HG03135 (cell line): ENCODE data around the gene UTF1.
"Not testable (repeated sequence)": the region's sequence is repeated elsewhere in the genome, so short reads cannot be mapped to it uniquely, and the experiment has no call there.

Experiments used
- ATAC-seq: cut with Tn5 transposase; IDR thresholded peaks from one replicate; pipeline ENCODE4 v1.9.1; 2021; ENCODE audit warnings: mild to moderate bottlenecking, moderate library complexity; ENCODE audit not compliant: unreplicated experiment

The UTF1 gene

DNA sequence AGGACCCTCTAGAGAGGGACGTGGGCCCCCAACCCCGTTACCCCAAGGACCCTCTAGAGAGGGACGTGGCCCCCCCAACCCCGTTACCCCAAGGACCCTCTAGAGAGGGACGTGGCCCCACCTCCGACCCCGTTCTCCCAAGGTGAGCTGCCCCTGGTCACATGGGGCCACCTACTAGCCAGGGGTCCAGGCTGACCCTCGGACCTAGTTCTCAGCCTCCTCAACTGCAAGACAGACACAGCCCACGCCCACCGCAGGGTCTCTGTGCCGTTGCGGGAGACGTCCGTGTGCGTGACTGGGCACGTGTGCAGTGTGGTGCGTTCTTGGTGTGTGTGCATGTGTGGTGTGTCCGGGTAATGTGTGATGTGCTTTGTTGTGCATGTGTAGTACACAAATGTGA lies 21.6 kb upstream of the UTF1 start:
- no peak for ATAC-seq

DNA sequence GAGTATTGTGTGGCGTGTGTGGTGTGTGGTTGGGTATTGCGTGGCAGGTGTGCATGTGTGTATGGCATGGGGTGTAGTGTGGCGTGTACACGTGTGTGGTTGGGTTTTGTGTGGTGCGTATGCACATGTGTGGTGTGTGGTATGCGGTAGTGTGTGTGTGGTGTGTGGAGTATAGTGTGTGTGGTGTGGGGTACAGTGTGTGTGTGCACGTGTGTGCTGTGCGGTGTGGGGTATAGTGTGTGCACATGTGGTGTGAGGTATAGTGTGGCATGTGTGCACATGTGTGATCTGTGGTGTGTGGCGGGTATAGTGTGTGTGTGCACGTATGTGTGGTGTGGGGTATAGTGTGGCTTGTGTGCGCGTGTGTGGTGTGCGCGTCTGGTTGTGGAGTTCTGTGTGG lies 20.9 kb upstream of the UTF1 start:
- ATAC-seq, result no peak

DNA sequence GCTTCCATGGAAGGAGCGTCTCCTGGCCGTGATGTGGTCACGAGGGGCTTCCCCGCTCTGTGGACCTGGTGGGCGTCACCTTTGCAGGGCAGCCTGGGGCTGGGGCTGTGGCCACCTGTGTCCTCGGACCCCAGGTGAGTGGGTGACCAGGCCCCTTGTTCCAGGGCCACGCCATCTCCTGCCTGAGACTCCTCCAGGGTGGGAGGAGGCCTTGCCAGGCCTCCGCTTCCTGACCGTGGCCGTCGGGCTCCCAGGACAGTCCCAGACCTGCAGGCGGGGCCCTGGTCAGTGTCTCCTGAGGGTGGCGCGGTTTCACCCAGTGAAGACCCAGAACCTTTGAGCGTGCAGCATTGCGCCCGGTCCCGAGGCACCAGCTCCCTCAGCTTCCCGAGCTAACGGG lies 20.4 kb upstream of the UTF1 start:
- ATAC-seq, result no peak

DNA sequence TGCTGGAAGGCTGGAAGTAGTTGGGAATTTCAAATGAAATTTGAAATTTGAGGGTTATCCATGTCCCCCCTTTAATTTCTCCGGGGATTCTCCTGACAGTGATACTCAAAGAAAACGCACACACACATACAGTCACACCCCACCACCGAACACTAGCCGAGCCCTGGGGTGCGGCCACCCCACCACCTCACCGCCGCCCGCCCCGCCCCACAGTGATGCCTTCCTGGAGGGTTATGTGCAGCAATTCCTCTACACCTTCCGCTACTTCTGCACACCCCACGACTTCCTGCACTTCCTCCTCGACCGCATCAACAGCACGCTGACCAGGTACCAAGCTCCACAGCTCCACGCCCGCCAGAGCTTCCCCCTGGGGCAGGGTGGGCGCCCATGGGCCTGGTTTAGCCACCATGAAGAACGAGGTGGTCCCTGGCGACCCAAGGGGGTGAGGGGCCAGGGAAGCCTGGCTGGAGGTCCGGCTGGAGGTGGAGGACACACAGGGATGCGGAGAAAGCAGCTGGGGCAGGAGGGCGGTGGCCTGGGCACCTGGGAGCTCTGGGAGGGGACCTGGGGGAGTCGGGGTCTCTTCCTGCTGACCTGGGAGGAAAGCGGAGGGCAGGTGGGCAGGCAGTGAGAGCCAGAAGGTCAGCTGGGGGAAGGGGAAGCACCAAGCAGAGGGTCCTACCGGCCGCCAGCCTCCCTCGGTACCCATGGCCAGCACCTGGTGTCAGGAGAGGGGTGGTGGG lies 19.4 kb upstream of the UTF1 start:
- no peak for ATAC-seq

DNA sequence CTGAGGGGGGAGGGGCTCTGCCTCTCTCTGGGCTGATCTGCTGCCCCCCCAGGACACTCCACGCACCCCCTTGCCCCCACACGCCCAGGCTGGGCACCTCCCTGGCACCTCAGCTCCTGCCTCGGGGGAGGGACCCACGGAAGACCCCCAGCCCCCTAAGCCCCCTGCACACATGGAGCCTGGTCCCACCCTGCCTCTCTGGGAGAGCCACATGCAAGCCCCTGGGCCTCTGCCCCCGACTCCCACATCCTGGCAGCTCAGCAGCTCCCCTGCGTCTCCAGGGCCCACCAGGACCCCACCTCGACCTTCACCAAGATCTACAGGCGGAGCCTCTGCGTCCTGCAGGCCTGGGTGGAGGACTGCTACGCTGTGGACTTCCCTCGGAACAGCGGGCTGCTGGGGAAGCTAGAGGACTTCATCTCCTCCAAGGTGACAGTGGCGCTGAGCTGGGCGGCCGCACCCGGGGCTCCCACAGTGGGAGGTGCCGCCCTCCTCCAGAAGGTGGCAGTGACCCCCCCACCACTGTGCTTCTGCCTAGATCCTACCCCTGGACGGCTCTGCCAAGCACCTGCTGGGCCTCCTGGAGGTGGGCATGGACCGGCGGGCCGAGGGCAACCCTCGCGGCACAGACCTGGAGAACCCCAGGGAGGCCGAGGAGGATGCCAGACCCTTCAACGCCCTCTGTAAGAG lies 18.7 kb upstream of the UTF1 start:
- no peak for ATAC-seq

DNA sequence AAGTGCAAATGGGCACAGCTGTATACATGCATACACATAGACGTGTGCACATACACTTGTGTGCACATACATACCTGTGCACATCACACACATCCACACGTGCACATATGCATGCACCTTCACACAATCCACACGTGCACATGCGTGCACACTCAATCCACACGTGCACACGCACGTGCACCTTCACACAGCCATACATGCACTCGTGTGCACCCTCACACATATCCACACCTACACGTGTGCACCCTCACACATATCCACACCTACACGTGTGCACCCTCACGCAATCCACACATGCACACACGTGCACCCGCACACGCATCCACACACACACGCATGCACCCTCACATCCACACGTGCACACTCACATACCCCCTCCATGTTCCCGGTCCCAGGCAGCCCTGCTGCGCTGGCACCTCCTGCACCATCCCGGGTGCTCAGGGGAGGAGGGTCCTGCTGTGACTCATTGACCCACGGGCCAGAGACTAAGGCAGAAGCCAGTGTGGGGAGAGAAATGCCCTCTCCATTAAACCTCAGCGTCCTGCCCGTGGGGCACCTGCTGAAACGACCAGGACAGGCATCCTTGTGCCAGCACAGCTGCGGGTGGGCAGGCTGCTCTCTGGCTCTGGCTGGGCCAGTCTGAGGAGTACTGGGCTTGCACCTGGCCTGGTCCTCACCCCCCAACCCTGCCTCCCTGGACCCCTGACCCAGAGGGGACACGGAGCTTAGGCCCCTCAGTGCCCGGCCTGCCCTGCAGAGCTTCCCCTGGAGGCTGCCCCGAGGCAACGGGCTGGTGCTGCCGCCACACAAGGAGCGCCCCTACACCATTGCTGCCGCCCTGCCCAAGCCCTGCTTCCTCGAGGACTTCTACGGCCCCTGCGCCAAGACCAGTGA lies 17.8 kb upstream of the UTF1 start:
- ATAC-seq, result no peak

DNA sequence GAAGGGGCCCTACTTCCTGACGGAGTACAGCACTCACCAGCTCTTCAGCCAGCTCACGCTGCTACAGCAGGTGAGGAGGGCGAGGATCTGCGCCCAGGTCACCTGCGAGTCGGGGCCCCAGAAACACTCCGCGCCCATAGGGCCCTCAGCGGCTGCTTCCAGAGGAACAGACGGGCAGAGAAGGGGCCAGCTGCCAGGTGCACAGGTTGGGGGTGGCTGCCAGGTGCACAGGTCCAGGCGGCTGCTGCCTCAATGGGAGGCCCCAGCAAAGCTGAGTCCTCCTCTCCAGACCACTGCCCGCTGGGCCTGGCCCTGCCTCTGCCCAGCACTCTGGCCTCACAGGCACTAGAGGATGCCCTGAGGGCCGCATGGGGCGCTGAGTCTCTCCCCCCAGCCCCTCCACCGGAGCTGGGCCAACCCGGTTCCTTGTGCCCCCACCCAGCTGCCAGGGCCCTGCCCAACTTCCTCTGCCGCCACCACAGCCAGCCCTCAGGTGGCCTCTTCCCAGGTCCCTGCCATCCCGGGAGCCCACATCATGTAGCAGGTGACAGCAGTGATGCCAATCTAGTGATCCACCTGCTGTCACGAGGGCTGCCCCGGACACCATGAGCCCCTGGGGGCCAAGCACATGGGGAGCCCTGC lies 17.0 kb upstream of the UTF1 start:
- no peak for ATAC-seq

DNA sequence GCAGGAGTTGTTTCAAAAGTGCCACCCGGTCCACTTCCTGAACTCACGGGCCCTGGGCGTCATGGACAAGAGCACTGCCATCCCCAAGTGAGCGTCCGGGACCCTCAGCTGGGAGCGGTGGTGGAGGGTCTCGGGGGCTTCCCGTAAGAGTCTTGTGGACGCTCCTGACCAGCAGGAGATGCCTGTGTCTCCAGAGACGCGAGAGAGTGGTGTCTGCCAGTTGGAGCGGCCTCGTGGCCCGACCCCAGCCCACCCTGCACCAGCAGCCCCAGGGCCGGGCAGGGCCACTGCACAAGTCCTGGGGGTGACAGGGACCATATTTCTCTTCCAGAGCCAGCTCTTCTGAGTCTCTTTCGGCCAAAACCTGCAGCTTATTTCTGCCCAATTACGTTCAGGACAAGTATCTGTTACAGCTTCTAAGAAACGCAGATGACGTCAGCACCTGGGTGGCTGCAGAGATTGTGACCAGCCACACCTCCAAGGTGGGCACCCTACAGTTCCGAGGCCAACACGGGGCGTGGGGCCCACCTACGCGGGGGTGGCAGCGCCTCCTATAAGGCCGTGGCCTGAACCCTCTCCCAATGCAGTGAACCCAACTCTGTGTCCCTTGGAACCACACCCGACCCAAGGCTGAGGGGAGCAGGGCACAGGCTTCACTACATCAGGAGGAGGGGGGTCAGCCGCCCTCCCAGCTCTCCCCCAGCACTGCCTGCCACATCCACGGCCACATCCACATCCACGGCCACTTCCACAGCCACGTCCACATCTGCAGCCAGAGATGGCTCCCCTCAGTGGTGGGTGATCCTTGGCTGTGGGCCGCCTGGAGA lies 16.2 kb upstream of the UTF1 start:
- ATAC-seq, result no peak

DNA sequence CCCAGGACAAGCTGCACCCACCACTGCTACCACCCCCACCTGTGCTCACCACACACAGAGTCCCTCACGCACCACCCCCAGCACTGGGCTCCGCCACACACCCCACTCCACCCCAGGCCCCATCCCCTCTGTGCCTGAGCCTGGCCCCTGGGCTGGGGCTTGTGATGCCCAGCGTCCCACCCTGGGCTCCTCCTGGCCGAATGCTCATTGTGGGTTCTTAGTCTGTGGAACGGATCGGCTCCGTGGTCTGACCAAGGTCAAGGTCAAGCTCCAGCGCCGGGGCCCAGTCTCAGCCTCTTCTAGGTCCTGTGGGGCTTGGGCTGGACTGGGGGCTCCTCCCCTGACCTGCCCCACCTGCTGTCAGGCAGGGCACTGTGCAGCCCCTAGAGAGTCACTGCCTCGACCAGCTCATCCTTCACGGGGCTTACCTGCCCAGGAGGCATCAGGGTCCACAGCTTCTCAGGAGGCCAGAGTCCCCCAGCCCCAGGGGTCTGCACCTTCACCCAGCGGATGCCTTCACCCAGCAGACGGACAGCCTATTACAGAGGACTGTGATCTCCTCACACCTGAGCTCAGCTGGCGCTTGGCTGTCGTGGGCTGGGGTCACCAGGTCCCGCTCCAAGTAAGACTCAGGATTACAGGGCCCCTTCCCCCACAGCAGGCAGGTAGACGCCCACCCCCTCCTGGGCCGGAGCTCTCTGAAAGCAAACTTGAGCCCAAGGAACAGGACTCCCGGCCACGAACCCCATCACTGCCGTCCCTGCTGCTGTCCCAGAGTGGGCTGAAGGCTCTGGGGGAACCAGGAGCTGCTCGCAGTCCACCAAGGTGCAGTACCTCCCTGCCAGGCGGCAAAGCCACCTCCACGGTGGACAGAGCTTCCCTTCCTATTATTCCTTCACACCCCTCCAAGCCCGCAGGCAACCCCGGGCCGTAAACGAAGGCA lies 15.3 kb upstream of the UTF1 start:
- ATAC-seq, result no peak

DNA sequence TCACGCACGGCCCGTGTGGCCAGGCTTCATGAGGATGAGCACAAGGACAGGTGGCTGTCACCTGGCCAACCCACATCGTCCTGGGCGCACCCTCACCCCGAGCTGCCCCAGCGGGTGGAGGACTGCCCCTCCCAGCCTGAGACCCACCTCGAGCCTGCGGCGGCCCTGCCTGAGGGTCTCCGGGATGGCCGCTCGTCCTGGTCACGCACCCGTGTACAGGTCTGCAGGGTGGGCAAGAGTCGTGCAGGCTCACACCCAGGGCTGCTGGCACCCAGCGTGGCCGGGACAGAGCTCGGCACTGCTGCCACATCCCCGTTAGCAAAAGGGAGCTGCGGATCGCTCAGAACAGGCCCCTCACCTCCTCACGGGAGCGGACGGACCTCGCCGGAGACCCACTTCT lies 14.4 kb upstream of the UTF1 start:
- ATAC-seq, result no peak

DNA sequence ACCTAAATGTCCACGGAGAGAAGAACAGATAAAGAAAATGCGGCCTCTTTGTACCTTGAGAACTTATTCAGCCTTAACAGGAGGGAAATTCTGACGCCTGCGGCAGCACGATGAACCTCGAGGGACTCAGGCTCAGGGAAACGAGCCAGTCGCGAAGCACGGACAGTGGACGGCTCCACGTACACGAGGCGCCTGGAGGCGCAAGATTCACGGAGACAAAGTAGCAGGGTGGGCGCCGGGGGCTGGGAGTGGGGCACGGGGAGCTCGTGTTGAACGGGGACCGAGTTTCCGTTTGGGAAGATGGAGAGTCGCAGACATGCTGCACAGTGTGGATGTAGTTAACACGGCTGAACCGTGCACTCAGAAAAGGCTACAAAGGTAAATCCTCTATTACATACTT lies 13.2 kb upstream of the UTF1 start:
- no peak for ATAC-seq

DNA sequence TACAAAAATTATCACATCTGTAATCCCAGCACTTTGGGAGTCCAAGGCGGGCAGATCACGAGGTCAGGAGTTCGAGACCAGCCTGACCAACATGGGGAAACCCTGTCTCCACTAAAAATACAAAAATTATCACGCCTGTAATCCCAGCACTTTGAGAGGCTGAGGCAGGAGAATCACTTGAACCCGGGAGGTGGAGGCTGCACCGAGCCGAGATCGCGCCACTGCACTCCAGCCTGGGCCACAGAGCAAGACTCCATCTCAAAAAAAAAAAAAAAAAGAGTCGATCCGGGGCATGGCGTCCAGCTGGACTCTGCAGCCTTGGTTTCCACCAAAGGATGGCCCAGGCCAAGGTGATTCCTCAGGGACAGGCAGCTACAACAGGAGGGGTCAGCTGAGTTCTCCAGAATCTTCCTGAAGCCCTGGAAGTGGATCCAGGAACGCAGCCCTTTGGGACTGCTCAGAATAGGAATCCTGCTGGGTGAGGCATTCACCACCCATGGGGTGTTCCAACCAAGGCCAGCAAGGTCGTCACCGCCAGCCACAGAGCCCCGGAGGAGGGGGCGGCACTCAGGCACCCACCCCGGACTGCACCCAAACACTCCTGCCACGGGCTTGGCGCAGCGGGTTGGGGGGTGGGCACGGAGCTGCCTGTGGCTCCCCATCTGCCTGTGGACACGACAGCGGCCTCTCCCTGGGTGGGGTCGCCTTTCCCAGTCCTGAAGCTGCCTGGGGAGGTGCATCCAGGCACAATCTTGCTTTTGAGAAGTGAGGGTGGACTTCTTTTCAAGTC lies 12.0 kb upstream of the UTF1 start:
- ATAC-seq, result no peak

DNA sequence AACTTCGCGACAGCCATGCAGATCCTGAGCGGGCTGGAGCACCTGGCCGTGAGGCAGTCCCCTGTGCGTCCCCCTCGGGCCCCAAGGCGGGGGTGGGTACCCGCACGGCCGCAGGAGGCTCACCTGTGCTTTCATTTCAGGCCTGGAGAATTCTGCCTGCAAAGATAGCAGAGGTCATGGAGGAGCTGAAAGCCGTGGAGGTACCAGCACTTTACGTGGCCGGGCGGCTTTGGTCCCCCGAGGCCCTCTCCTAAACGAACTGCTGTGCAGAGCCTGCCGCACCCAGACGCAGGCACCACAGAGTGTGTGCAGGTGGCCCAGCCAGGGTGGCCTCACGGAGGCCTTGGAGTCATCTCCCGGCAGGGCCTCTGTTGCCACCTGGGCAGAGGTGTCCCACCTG lies 11.1 kb upstream of the UTF1 start:
- ATAC-seq, result no peak

DNA sequence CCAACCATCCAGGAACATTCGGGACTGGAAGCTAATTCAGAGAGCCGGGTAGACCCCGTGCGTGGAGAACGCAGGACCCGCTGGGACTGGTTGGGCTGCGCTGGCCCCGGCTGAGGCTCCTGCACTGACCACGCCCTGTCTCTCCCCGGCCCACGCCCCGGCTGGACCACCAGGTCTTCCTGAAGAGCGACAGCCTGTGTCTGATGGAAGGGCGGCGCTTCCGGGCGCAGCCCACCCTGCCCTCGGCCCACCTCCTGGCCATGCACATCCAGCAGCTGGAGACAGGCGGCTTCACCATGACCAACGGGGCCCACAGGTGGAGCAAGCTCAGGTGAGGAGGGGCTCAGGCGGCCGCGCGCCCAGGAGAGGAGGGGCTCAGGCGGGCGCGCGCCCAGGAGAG lies 10.2 kb upstream of the UTF1 start:
- no peak for ATAC-seq

DNA sequence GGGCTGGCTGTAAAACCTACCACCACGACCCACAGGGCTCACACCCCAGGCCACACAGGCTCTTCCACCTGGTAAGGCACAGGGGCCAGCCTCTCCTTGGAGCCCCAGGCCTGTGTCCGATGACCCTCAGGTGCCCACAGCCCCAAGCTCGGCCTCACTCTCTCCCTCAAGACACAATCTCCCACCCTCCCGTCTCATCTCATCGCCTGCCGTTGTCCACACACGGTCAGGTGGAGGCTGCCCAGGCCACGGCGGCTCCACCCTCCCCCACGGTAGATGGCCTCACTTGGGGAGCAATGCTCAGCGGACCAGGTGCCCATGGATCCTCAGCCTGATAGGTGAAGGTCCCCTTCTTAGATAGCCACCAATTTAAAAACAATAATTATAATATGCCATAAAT lies 8.7 kb upstream of the UTF1 start:
- no peak for ATAC-seq

DNA sequence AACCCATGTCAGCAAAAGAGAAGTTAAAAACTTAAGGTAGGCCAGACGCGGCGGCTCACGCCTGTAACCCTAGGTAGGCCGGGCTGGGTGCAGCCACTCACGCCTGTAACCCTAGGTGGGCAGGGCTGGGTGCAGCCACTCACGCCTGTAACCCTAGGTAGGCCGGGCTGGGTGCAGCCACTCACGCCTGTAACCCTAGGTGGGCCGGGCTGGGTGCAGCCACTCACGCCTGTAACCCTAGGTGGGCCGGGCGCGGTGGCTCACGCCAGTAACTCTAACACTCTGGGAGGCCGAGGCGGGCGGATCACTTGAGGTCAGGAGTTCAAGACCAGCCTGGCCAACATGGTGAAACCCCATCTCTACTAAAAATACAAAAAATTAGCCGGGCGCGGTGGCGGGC lies 8.3 kb upstream of the UTF1 start:
- not testable (repeated sequence) for ATAC-seq

DNA sequence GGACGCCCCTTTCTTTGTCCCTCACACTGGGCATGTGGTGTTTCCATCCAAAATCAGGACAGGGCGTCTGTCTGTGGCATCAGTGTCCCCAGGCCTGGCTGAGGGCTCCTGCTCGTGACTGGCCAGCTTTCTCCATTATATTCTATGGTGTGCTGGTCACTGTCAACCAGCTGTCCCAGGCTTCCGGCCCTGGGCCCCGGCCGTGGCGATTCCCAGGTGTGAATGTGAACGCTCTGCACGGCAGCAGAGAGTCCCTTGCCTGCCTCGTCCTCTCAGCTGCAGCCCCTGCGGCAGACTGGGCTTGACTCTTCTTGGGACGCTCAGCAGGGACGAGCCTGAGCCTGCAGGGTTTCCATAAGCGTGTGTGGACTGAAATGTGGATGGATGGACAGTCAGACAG lies 5.9 kb upstream of the UTF1 start:
- no peak for ATAC-seq

DNA sequence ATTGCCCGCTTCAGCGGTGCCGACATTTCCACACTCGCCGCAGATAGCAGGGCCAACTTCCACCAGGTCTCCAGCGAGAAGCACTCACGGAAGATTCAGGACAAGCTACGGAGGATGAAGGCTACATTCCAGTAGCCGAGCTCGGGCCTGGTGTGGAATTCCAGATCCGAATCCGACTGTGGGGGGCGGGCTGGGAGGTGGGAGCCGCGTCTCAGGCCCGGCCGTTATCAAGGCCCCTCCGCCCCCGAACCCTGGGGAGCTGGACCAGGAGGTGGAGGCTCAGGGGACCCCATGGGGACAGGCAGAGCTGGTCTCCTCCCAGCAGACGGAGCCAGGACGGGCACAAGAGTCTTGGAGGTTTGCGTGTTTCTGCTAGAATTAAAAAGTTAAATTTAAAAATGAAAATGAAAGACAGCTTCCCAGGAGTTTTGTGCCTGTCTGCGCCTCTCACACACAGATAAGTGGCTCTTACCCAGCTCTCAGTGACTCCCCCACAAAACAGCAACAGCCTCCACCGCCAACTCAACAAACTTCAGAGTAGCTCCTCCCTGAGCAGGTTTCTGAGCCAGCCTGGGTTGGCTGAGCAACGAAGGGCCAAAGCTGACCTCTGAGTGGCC lies 5.2 kb upstream of the UTF1 start:
- no peak for ATAC-seq
